Right lobe of liver (tissue), 4 donors: ENCODE measurements around the gene FAM83C.

Source experiments
- CTCF ChIP-seq, 4 donors: fragments of 200-600 bp in 3 of 4; fragments of 450-650 bp in 1 of 4; IDR thresholded peaks; one replicate each; pipeline versions ENCODE4 v1.5.1 to v1.8.0; 2016 to 2022; ENCODE audit warnings: antibody characterized with exemption in 4 of 4, mild to moderate bottlenecking in 2 of 4
- POLR2A ChIP-seq: fragments of 450-650 bp; IDR thresholded peaks from one replicate; pipeline ENCODE4 v1.6.1; 2017; ENCODE audit warnings: antibody characterized with exemption, mild to moderate bottlenecking
- donor health status: DM: no; HTN: no; CAD: no.
- donor health status: DM: no; HTN: no; CAD: no.
- donor health status: DM: no; HTN: yes; CAD: no.

GRCh38 chr20:35263532-35264341, 28.5 kb downstream of the FAM83C start:
- TF ChIP-seq CTCF (IDR thresholded peaks at IDR 0.05): no peak
- peak; percentile 14 for TF ChIP-seq POLR2A
